HepG2 (cell line): ENCODE measurements around the gene CKM. TPM values are rescaled to one million over a fixed set of nuclear protein-coding genes. Genes with fewer than 3 reads are reported as not detected.

Source experiments
- ATAC-seq: fragments of 200-7000 bp; cut with Tn5 transposase; 3 replicates; pipeline ENCODE4 v1.9.1; 2020; ENCODE audit warnings: mild to moderate bottlenecking, moderate library complexity
- BruUV-seq: library from RNA; stranded (reverse); fragments of 400-500 nt; replicated peaks from 2 replicates; lab custom pipeline; 2021; lab: Mats Ljungman, UMichigan
- CTCF ChIA-PET: fragments of 300-600 bp; formaldehyde crosslinking; extraction: SDS; loops from one replicate; lab custom pipeline; 2021; ENCODE audit warnings: low total read pairs, inconsistent platforms, low intra/inter-chr PET ratio; lab: Yijun Ruan, JAX
- POLR2A ChIA-PET: fragments of 350-600 bp; sonication (Branson Sonifier 250); formaldehyde crosslinking; loops from one replicate; lab custom pipeline; 2020; ENCODE audit warnings: antibody characterized with exemption, inconsistent platforms; lab: Yijun Ruan, JAX
- DNase-seq: peaks from one replicate; pipeline ENCODE4 v3.0.0-alpha.2; 2015; ENCODE audit warnings: low spot score
- FAIRE-seq: peaks from 3 replicates; lab custom pipeline; 2011; peaks lifted over from hg19 to GRCh38; lab: Jason Lieb, UNC
- H2AFZ ChIP-seq: one replicate; pipeline ENCODE4 v1.6.1; 2011; ENCODE audit warnings: low read length, inconsistent platforms
- H3K27ac ChIP-seq: fragments of 300-600 bp; 3 replicates; pipeline ENCODE4 v1.8.0; 2011; ENCODE audit warnings: mixed run types, mild to moderate bottlenecking, mixed read lengths, low read length, inconsistent platforms; ENCODE audit not compliant: insufficient read depth; ENCODE audit errors: extremely low read length
- H3K27me3 ChIP-seq, 2 experiments: fragments of 200-600 bp in 1 of 2; 2 replicates in 1 of 2; 3 replicates in 1 of 2; pipeline versions ENCODE4 v1.6.0 to v1.8.0; 2011; ENCODE audit warnings: low read length in 2 of 2, mild to moderate bottlenecking in 2 of 2, moderate library complexity in 2 of 2, inconsistent platforms in 1 of 2; ENCODE audit not compliant: insufficient read depth in 2 of 2, control insufficient read depth in 1 of 2
- H3K36me3 ChIP-seq, 2 experiments: fragments of 200-600 bp in 1 of 2; replicated peaks in 1 of 2; 2 replicates in 1 of 2; 3 replicates in 1 of 2; pipeline versions ENCODE4 v1.5.1 to v1.8.0; 2011; ENCODE audit warnings: low read length in 2 of 2, inconsistent platforms in 1 of 2; ENCODE audit not compliant: insufficient read depth in 2 of 2, control insufficient read depth in 1 of 2
- H3K4me1 ChIP-seq: 2 replicates; pipeline ENCODE4 v1.5.1; 2012; ENCODE audit warnings: low read length, inconsistent platforms; ENCODE audit not compliant: insufficient read depth
- H3K4me2 ChIP-seq: 2 replicates; pipeline ENCODE4 v1.6.0; 2011; ENCODE audit warnings: low read depth, low read length, inconsistent platforms
- H3K4me3 ChIP-seq, 3 experiments: fragments of 200-600 bp in 1 of 3; sonication (generic), shearing (Covaris generic) in 1 of 3; replicated peaks in 1 of 3; 2 replicates each; pipeline ENCODE4 v1.5.1; 2011 to 2016; ENCODE audit warnings: low read length in 3 of 3, inconsistent platforms in 2 of 3, low read depth in 2 of 3, mild to moderate bottlenecking in 2 of 3, control low read depth in 1 of 3, mixed read lengths in 1 of 3; ENCODE audit not compliant: insufficient read depth in 1 of 3
- H3K79me2 ChIP-seq: one replicate; pipeline ENCODE4 v1.6.1; 2011; ENCODE audit warnings: low read length, inconsistent platforms; ENCODE audit not compliant: insufficient read depth
- H3K9ac ChIP-seq: 2 replicates; pipeline ENCODE4 v1.6.0; 2011; ENCODE audit warnings: mild to moderate bottlenecking, low read depth, low read length, inconsistent platforms; ENCODE audit not compliant: insufficient read depth
- H3K9me3 ChIP-seq: 2 replicates; pipeline ENCODE4 v1.5.1; 2012; ENCODE audit warnings: mild to moderate bottlenecking, low read length
- H4K20me1 ChIP-seq: 2 replicates; pipeline ENCODE4 v1.6.0; 2011; ENCODE audit warnings: inconsistent platforms, mild to moderate bottlenecking, low read length, moderate library complexity; ENCODE audit not compliant: insufficient read depth
- ZNF235 ChIP-seq: sonication (generic); formaldehyde crosslinking; IDR thresholded peaks from 2 replicates; pipeline ENCODE4 v1.8.1; 2023; ENCODE audit warnings: mild to moderate bottlenecking, missing genetic modification reagents, borderline replicate concordance
- ZNF326 ChIP-seq: sonication (generic); formaldehyde crosslinking; IDR thresholded peaks from 2 replicates; pipeline ENCODE4 v1.4.0; 2020; ENCODE audit warnings: missing genetic modification reagents, borderline replicate concordance
- ZNF768 ChIP-seq: sonication (generic); formaldehyde crosslinking; IDR thresholded peaks from 2 replicates; pipeline ENCODE4 v1.4.0; 2020; ENCODE audit warnings: missing genetic modification reagents
- WGBS: methylation state at CpG from one replicate; pipeline ENCODE4 v1.1.6; 2017; ENCODE audit warnings: low lambda C conversion rate; 5-methylcytosine and 5-hydroxymethylcytosine counted together
- in situ Hi-C: cut with HindIII; loops from 2 replicates; pipeline ENCODE4 v1.10.0; 2017; ENCODE audit warnings: low pct_unique_long_range_greater_than_20kb; ENCODE audit not compliant: extremely low pct_ligation_motif_present
- intact Hi-C: fragments of 100-400 bp; cut with micrococcal nuclease; formaldehyde crosslinking; loops from one replicate; pipeline ENCODE4 v1.10.0; 2022; ENCODE audit not compliant: unreplicated experiment
- polyA plus RNA-seq, 8 experiments: library from polyadenylated mRNA; depleted of rRNA in 3 of 8; stranded (reverse) in 7 of 8; unstranded in 1 of 8; fragments of >200 nt; fragmentation: Illumina TruSeq in 4 of 8; extraction: Trizol in 4 of 8; gene quantifications; 2 replicates each; pipeline versions ENCODE4 v1.2.1 to v1.2.3, GENCODE V29; 2011 to 2016; ENCODE audit warnings: low read depth in 4 of 8, missing spikeins in 1 of 8, mixed read lengths in 1 of 8; ENCODE audit not compliant: insufficient read depth in 1 of 8
- total RNA-seq, 5 experiments: library from RNA; depleted of rRNA; stranded (reverse); fragments of >200 nt; fragmentation: Illumina TruSeq; extraction: Trizol; gene quantifications; 2 replicates each; pipeline ENCODE4 v1.2.3, GENCODE V29; 2016; ENCODE audit warnings: low read depth in 1 of 5
- TF ChIP-seq, protein P1 (sequence below): sonication (generic); formaldehyde crosslinking; IDR thresholded peaks from 2 replicates; pipeline ENCODE4 v1.8.1; 2023; ENCODE audit warnings: mild to moderate bottlenecking, inconsistent platforms, moderate library complexity, missing genetic modification reagents, borderline replicate concordance
- TF ChIP-seq, protein P2 (sequence below): sonication (generic); formaldehyde crosslinking; IDR thresholded peaks from 2 replicates; pipeline ENCODE4 v1.5.0; 2020; ENCODE audit warnings: mild to moderate bottlenecking, missing genetic modification reagents, moderate library complexity
- TF ChIP-seq, protein P3 (sequence below): sonication (generic); formaldehyde crosslinking; IDR thresholded peaks from 2 replicates; pipeline ENCODE4 v1.5.1; 2020; ENCODE audit warnings: mild to moderate bottlenecking, missing genetic modification reagents, moderate library complexity

Gene CKM
- total and polyA plus RNA-seq, 2 of the 13 experiments (the other 11 are each of a cell fraction or from before 2014, with no cell fraction given), result 0.54 to 0.80 TPM

DNA sequence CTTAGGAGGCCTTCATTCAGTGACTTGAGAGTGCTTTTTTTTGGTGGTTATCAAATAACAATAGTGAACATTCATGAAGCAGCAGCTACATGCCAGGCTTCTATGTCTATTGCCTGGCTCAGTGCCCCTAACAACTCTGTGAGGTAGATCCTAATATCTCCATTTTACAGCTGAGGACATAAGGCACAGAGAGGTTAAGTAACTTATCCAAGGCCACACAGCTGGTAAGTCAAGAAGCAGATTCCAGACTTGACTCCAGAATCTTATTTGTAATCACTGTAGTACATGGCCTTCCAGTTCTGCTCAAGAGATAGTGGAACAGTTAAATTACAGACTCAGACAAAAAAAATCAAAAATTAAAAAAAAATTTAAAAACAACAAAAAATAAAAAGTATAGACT lies 26.8 kb downstream of the CKM start:
- in situ Hi-C loops, result no loop called here
- BruUV-seq, result no TSS peak
- peaks cover 8 to 38% of the 10 kb centered on the region in 2 experiments; a peak in 4 of 5 replicates for H3K36me3 ChIP-seq
- FAIRE-seq (no peak), DNase-seq (no peak)
- no peaks in the 10 kb centered on the region for H4K20me1 ChIP-seq
- no peak overlapping the region for H3K27ac ChIP-seq
- no peaks in the 10 kb centered on the region for H3K79me2 ChIP-seq
- H3K9me3 ChIP-seq, result no peaks in the 10 kb centered on the region
- POLR2A ChIA-PET, result no interaction called here
- no peak overlapping the region for H2AFZ ChIP-seq
- H3K9ac ChIP-seq, result no peak overlapping the region
- H3K4me2 ChIP-seq, result no peak overlapping the region
- peaks cover 10% of the 10 kb centered on the region; the same call in 1 of the 2 replicates for H3K4me1 ChIP-seq
- no peaks in the 10 kb centered on the region for H3K27me3 ChIP-seq
- peak; percentile 73; the same call in 1 of the 2 replicates for TF ChIP-seq ZNF768 (CRISPR knock-in tag)
- TF ChIP-seq, protein P1, sequence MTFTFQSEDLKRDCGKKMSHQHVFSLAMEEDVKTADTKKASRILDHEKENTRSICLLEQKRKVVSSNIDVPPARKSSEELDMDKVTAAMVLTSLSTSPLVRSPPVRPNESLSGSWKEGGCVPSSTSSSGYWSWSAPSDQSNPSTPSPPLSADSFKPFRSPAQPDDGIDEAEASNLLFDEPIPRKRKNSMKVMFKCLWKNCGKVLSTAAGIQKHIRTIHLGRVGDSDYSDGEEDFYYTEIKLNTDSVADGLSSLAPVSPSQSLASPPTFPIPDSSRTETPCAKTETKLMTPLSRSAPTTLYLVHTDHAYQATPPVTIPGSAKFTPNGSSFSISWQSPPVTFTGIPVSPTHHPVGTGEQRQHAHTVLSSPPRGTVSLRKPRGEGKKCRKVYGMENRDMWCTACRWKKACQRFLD, result no peak
- TF ChIP-seq, all 625 proteins: peak for 1
- intact Hi-C loops, result no loop called here
- ATAC-seq, result no peak
- CTCF ChIA-PET, result no interaction called here
- no peak overlapping the region for H3K4me3 ChIP-seq

DNA sequence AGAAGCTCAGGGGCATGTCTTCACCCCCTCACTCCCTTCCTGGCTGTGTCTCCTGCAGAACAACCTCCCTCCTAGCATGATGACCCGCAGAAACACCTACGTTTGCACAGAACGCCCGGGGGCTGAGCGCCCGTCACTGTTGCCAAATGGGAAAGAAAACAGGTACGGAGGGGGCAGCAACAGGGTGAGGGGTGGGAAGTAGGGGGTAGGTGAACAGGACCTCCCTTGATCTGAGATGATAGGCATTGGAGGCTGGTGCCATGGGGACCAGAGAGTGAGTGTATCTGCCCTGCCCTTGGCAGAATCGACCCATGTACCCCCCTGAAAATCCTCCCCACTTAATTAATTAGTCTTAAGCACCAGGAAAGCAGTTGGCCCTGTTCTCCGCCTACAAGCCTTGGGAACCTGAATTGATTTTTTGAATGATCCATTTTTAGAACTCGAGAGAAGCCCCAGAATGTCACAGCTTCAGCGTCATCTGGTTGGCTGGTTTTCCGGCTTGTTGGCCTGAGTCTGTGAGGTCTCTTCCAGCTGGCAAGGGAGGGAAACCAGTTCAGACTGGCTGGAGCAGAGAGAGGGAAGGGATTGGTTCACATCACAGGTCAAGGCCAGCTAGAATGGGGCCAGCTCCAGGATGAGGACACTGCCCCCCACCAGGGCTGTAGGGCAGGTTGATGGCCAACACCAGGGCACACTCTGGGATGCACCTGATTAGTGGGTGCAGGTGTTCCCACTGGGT lies 28.2 kb downstream of the CKM start:
- FAIRE-seq, result no peak
- CTCF ChIA-PET, result no interaction called here
- TF ChIP-seq ZNF235, result no peak
- TF ChIP-seq, protein P2, sequence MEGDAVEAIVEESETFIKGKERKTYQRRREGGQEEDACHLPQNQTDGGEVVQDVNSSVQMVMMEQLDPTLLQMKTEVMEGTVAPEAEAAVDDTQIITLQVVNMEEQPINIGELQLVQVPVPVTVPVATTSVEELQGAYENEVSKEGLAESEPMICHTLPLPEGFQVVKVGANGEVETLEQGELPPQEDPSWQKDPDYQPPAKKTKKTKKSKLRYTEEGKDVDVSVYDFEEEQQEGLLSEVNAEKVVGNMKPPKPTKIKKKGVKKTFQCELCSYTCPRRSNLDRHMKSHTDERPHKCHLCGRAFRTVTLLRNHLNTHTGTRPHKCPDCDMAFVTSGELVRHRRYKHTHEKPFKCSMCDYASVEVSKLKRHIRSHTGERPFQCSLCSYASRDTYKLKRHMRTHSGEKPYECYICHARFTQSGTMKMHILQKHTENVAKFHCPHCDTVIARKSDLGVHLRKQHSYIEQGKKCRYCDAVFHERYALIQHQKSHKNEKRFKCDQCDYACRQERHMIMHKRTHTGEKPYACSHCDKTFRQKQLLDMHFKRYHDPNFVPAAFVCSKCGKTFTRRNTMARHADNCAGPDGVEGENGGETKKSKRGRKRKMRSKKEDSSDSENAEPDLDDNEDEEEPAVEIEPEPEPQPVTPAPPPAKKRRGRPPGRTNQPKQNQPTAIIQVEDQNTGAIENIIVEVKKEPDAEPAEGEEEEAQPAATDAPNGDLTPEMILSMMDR (CRISPR knock-in tag), result no peak
- TF ChIP-seq ZNF326 (CRISPR knock-in tag), result no peak
- TF ChIP-seq, protein P3, sequence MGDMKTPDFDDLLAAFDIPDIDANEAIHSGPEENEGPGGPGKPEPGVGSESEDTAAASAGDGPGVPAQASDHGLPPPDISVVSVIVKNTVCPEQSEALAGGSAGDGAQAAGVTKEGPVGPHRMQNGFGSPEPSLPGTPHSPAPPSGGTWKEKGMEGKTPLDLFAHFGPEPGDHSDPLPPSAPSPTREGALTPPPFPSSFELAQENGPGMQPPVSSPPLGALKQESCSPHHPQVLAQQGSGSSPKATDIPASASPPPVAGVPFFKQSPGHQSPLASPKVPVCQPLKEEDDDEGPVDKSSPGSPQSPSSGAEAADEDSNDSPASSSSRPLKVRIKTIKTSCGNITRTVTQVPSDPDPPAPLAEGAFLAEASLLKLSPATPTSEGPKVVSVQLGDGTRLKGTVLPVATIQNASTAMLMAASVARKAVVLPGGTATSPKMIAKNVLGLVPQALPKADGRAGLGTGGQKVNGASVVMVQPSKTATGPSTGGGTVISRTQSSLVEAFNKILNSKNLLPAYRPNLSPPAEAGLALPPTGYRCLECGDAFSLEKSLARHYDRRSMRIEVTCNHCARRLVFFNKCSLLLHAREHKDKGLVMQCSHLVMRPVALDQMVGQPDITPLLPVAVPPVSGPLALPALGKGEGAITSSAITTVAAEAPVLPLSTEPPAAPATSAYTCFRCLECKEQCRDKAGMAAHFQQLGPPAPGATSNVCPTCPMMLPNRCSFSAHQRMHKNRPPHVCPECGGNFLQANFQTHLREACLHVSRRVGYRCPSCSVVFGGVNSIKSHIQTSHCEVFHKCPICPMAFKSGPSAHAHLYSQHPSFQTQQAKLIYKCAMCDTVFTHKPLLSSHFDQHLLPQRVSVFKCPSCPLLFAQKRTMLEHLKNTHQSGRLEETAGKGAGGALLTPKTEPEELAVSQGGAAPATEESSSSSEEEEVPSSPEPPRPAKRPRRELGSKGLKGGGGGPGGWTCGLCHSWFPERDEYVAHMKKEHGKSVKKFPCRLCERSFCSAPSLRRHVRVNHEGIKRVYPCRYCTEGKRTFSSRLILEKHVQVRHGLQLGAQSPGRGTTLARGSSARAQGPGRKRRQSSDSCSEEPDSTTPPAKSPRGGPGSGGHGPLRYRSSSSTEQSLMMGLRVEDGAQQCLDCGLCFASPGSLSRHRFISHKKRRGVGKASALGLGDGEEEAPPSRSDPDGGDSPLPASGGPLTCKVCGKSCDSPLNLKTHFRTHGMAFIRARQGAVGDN, result peak; percentile 24; the same call in 1 of the 2 replicates

More for the DNA sequence above, 28.2 kb downstream of the CKM start:
- no peak; the same call in 2 of the 3 replicates for ATAC-seq
- no peaks in the 10 kb centered on the region for H3K27me3 ChIP-seq
- peaks cover 10% of the 10 kb centered on the region; the same call in 1 of the 2 replicates for H3K4me1 ChIP-seq
- intact Hi-C loops (no loop called here), in situ Hi-C loops (no loop called here)
- no peaks in the 10 kb centered on the region for H3K79me2 ChIP-seq
- peaks cover 13 to 32% of the 10 kb centered on the region in 2 experiments; a peak in 4 of 5 replicates for H3K36me3 ChIP-seq
- no peak overlapping the region for H3K9ac ChIP-seq
- WGBS, result 86% methylated on average over 12 of the region's 12 CpGs
- BruUV-seq, result no TSS peak
- no peak overlapping the region for H3K27ac ChIP-seq
- POLR2A ChIA-PET, result interaction anchor here (0.6 kb wide), 1 partner anchor 1838 kb away, joined by 3 read pairs; no protein-coding TSS in a partner anchor
- no peaks in the 10 kb centered on the region for H3K9me3 ChIP-seq
- no peak overlapping the region for H3K4me3 ChIP-seq
- no peaks in the 10 kb centered on the region for H4K20me1 ChIP-seq
- H3K4me2 ChIP-seq, result no peak overlapping the region
- H2AFZ ChIP-seq, result no peak overlapping the region
- no peak for DNase-seq
